GM21786 (cell line): ENCODE results near the gene NAV2.

ENCODE experiments used
- ATAC-seq: cut with Tn5 transposase; IDR thresholded peaks from one replicate; pipeline ENCODE4 v1.9.1; 2021; ENCODE audit not compliant: unreplicated experiment

The NAV2 gene

DNA sequence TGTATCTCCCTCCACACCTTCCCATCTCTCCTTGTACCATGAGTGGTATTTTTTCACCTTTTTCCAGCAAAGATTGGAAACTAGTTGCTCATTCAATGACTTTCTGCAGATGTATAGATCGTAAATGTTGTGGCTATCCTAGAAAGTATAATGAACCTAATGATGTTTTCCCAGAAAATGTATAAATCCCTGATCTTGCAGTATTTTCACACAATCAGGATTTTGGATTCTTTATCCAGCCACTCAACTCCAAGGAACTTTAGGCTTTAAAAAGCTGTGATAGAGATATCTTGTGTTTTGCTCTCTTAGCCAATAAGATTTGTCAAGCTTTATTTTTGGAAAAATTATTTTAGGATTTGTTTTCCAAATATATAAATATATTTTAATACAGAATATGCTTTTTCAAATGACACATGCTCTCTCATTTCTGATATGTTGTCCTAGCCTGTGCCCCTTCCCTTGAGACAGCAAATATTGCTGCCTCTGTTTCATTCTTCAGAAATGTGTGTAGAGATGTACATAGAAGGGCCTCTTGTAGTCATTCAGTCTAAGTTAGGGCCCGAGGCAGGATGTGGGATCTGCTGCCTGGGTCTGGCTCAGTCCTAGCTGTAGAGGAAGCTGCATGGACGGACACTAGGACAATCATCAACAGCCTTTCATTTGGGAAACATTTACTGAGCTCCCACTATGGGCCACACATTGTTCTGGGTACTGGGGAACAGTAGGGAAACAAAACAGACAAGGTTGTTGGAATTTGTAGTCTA, 62.4 kb downstream of the NAV2 start:
- no peak for ATAC-seq

DNA sequence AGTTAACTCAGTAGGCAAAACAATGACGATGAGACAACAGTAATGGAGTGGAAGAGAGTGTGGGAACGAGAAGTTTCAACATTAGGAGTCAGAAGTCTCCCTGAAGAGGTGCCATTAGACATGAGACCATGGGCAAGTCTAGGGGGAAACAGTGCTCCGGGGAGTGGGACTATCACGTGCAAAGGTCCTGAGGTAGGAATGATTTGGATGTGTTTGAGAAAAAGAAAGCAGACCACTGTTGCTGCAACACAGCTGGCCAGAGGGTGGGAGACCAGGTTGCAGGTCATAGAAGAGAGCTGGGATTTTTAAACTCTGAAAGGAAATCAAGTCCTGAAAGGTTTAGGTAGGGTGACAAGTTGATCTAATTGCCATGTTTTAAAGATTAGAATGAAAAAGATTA, 63.0 kb downstream of the NAV2 start:
- ATAC-seq: no peak

DNA sequence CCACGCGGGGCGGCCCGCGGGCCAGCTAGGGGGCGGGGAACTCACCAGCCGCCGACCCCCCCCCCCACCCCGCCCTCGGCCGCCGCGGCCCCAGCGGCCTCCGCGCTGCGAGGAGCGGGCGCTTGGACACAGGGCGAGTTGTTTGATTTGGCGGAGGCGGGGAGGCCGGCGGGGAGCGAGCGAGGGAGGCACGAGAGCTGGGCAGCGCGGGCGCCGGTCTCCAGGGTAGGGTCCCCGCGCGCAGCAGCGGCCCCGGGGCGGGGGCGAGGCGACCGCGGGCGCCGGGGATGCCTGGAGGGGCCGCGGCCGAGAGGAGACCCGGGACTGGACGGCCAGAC, 64.4 kb downstream of the NAV2 start:
- ATAC-seq: peak; percentile 30

DNA sequence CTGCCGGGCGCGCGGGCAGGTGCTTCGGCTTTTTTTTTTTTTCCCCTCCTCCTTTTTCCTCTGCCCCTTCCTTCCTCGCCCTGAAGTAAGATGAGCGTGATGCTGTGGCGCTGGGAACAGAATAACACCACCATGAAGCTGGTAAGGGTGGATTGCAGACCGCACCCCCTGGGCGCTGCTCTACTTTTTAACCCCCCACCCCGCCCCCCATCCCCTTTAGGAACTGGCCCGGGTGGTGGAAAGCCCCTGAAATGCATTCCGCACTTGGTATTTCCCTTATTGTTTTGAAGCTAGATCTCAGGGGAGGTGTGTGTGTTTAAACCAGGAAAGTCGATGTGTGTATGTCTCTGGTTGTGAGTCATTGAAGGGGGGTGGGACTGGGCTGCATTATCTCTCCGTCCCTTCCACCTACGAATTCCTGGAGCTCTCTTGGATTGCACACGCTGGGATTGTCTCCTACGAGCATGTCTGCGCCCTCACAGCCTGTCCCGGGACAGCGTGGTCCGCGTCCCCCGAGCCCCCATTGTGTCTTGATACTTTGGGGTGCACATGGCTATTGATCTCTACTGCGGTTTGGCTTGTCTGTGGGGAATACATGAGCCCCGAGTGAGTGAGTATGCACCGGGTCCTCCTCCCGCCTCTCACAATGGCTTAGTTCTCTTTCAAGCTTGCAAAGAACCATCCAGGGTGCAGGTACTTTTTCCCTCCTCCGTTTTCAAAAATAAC, 64.9 kb downstream of the NAV2 start:
- peak; percentile 72 for ATAC-seq

DNA sequence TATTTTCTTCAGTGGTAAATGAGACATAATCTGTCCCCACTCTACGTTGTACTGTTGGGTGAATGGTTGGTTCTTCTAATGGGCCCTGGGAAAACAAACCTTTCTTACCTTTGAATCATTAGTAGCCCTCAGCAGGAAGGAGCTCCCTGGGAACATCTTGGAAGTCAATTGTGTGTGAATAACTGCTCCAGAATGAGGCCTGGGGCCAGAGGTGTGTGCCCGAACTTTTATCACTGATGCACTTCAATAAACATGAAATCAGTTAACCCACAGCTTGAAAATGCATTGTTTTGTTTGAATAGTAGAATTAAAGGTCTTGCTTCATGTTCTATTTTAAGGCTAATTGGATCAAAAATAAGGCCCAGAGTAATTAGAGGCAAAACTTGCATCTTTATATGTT, 67.1 kb downstream of the NAV2 start:
- no peak for ATAC-seq

DNA sequence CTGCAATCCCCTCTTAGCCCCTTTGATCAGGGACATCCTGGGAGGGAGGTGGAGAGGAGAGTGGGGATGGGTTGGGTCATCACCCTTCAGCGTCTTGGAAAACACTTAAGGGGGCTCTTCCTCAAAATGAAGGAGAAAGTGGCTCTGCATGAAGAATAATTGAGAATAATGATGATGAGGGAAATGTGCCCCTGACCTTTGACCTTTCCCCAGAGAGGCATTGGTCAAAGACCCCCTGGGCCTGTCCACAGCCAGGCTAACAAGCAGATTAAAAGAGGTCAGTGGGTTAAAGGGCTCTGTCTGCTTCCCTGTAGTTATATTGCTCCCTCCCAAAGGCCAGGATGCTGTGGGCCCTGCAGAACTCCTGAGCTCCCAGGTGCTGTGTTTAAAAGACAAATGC, 68.7 kb downstream of the NAV2 start:
- ATAC-seq: no peak

DNA sequence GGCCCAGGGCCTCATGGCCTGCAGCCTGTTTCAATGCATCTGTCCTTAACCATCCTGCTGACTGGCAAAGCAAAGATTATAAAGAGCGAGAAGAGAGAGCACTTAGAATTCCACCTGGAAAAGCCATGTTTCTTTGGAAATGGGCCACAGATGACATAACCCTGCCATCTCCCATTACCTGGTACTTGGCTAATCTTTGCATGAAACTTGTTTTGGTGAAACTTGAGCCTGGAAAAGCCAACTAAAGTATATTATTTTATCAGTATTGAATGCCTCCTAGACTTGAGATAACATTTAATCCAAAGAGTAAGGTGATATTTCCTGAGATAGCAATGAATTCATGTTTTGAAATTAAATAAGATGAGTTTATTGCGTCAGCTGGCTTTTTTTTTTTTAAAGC, 72.6 kb downstream of the NAV2 start:
- no peak for ATAC-seq

DNA sequence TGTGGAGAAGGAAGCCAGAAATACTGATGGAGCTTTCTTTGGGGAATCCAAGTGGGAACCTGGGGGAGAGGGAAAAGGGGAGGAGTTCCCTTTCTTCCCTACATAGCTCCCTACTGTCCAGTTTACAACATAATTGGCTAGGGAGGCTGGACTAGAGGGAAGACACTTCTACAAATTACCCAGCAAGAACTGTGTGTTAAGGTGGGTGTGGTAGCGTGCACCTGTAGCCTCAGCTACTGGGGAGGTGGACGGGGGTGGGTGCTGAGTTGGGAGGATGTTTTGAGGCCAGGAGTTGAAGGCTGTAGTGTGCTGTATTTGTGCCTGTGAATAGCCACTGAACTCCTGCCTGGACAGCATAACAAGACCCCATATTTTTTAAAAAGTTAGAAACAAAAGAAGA, 74.0 kb downstream of the NAV2 start:
- ATAC-seq: no peak

DNA sequence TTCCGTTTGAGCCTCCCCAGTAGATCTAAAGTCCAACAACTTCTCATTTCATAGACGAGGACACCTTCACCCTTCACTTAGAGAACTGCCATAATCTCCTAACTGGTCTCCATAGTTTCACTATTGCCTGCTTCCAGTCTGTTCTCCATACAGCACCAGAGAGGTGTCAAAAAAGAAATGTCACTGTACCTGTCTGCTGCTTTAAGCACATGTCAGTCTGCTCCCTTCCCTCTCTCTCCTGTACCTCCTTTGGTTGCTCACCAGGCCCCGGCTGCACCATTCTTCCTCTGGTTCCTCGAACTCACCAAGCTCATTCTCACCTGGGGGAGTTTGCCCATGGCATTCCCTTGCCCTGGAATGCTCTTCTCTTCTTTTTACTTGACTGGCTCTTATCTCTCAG, 75.8 kb downstream of the NAV2 start:
- ATAC-seq: no peak

DNA sequence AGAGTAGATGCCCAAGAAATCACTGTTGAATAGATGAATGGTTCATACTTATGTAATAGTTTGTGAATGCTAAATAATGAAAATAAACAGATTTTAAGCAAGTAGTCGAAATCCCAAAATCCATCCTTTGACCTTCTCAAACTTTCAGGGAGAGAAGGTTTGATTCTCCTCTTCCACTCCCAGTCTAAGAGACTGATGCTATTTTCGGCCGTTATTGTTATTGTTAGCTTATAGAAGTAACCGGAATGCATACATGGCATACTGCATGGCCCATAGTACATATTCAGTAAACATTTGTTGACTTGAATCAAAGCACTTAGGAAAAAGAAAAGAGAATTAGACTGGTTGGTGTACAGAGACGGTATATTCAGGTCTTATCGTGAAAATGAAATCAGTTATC, 76.6 kb downstream of the NAV2 start:
- no peak for ATAC-seq

DNA sequence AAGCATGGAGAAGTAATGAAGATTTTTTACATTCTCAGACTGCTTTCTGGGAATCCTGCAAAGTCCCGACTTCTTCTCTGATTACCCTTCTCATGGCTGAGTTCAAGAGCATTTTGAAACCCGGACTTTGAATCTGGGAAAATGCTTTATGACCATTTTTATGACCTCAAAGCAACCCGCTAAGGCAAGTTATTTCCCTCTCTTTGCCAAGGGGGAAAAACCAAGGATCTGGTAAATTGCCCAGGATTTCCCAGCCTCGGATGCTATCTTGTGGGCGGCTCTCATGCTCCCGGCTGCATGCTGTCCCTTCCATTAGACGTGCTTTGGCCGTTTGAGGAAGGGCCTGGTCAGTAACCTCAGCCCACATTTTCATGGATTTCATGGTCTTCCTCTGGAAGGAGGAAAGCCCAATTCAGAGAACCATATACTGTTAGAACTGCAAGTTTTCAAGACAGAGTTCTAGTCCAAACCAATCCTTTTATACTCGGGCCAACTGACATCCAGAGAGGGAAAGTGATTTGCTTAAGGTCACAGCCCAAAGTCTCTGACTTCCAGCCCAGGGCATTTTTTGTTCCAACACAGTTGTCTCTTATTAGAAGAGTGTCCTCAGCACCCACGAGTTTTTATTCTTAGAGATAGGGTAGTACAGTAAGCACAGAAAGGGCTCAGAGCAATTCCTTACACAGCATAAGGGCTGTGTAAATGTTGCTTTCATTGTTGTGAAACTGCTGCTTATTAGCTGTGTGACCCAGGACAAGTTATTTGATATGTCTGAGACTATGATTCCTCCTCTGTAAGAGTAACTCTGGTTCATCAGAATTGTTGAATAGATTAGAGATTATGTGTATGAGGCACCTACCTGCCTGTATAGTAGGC, 77.4 kb downstream of the NAV2 start:
- ATAC-seq: no peak

DNA sequence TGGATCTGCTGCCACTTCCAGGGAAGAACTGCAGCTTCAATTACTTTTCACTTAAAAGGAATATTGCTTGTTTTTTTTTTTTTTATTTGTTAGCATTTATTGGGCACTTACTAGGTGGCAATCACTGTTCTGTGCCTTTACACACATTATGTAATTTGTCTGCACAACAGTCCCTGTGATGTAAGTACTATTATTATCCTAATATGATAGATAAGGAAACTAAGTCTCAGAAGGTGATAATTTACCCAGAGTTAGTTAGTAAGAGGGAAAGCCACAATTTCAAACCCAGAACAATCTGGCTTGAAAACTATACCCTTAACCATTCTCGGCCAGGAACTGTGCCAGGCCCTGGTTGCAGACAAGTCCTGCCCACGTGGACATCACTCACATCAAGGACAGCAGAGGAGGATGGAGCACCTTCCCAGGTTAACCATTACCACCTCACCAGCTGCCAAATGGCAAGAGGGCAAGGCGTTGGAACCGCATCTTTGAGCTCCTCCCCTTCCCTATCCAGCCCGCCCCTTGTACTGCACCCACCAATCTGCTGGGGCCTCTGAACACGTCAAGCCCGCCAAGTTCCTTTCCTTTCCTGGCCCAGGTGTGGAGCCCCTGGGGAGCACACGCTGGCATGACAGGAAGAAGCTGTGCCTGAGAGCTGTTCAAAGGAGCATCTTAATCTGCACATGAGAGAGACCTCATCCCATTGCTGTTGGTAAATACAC, 78.4 kb downstream of the NAV2 start:
- peak; percentile 70 for ATAC-seq

DNA sequence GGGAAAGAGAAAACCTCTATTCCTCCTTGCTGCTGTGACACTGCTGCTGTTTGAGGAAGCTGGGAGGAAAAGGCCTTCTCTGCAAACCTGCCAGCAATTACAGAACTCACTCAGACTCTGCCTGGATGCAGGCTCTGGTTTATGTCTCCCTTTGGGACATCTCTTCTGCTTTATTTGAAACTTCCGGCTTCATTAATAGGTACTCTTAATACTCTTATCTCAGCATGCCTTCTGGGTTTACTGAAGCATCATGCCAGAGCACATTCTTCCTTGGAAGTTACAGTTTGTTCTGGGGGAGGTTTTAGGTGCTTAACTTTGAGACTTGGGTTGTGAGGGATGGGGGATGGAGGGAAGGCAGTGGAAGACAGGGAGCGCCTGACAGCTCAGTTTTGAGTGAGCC, 79.9 kb downstream of the NAV2 start:
- ATAC-seq: no peak

DNA sequence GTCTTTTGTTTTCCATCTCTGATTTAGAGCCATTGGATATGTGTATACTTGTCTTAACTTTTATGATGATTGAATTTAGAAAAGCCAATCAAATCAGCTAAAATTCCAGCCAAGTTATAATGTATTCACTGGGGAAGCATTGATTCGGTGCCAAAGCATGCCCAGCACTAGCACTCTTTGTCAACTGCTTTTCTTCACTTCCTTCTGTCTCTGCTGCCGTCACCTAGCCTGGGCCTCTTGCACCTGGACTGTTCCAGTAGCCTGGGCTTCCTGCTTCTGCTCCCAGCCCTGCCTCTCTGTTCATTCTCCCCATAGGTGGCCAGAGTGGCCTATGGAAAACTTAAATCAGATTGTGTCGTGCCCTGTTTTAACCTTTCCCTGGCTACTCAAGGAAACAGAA, 80.7 kb downstream of the NAV2 start:
- ATAC-seq: no peak

DNA sequence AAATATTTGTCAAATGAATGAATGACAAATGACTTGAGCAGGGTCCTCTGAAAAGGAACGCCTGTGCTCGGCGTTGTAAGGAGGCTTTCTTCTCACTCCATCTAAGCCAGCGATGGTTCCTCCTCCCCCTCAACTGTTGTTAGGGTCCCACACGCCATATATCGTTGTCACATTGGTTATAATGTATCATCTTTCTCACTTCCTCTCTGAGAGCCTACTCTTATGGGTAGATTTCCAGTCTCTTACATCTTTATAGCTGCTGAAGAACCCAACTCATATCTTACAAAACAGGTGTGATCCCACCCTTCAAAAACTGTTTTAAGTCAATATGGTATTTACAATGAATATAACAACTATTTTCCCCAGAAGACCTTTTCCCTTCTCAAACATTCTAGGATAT, 81.5 kb downstream of the NAV2 start:
- no peak for ATAC-seq

DNA sequence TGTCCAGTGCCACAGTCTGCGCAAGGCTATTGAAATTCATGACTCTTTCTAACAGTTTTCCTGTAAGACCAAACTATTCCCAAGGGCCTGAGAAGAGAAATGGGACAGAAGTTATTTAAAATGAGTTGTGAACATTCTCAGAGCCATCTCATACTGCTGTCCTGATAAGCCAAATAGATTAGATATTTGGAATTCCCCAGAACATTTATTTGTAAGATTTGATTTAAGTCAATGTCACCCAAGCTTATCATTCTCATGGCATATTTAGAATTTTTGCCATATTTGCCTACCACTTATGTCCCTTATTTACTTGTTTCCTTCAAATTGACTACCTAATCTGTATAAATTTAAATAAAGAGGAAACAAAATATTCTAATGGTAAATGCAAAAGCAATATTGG, 82.4 kb downstream of the NAV2 start:
- no peak for ATAC-seq

DNA sequence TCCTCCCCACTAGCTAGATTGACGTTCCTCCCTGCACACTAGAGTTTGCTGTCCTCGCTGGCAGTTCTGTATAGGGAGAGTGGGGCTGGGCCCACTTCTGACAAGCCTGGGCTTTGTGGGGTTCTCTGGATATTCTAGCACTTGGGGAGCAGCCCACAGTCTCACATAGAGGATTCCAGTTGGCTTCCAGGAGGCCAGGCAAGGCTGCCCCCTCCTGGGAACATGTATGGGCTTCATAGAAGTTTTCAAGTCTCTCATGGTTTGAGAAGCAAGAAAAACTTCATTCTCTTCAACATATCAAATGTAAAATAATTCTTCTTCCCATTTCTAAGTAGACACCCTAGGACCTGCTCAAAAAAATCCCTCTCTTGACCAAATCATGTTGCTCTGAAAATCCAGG, 87.5 kb downstream of the NAV2 start:
- ATAC-seq: no peak

DNA sequence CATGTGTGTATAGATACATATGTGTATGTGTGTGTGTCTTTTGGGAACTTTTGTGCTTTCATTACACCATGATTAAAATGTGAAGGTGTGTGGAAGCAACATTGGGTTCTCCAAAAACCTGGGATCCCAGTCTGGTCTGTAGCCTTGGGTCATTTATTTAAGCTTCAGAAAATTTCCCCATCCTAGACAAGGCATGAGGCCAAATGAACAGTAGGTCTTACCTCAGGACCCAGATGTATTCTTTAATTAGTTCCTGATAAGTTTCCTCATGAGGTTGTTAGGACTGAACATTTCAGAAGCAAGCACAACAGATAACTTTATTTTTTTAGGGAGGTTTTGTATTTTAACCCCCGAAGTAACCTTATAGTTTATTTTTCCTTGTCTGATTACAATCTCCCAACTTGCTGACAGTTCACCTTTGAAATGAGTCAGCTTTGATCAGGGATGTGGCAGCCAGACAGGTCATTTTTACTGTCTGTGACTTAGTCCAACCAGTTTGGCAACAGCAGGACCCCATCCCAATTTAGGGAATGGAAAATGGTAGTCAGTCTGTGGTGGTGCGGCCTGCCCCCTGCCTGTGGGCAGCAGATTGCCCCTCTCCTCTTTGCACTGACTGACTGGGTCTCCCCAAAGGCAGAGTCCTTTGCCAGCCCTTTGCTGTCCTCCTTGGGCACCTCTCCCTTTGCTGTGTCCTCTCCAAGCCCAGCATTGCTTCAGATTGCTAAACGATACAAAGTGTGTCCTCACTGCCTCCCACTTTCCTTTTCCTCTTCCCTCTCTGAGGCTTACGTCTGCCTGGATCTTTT, 88.3 kb downstream of the NAV2 start:
- ATAC-seq: no peak

DNA sequence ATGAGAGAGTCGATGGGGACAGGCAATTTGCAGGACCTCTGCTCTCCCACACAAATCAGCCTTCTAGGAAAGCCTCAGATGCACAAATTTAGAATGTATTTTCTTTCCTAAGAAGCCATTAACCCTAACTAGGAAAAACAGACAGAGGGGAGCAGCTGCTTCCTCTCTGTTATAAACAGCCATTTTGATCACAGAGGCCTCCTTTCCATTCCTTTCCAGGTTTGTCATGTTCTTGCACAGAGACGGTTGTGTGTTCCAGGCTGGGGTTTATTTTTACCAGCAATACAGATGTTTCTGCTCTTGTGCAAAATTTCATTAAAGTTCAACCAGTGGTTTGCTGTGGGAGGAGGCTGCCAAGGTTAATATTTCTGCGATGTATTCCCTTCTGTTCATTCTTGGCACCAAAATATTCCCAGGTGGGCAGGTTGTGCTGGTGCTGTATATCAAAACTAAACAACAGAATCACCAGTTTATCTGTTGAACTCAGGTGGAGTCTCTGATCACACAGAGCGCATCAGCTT, 90.2 kb downstream of the NAV2 start:
- ATAC-seq: no peak

DNA sequence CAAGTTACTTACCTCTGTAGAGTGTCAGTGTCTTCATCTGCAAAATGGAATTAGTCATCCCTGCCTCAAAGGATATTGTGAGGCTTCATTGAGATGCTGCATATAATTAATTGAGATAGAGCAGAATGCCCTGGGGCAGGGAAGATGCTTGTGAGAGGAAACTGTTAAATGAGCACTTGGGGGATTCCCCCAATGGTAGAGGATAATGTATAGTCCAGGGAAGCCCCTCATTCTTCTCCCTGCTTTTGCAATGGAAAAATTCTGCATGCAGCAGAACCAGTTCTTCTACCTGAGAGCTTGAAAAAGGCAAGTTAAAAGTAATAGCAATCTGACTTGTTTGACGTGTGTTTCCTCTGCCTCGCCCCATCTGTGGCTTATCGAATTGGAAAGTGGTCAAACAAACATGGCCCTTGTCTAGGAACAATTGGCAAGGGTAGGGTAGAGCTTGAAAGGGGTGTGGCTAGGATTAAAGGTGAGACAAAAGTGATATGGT, 90.9 kb downstream of the NAV2 start:
- no peak for ATAC-seq
